CD14-positive monocyte (primary cell): ENCODE results near the gene NRG3. TPM values are rescaled to one million over a fixed set of nuclear protein-coding genes. Genes with fewer than 3 reads are reported as not detected.

Experiments
- DNase-seq, 3 donors: peaks; one replicate each; pipeline ENCODE4 v3.0.0-alpha.2; 2011 to 2022
- H2AFZ ChIP-seq: 2 replicates; pipeline ENCODE4 v1.6.0; 2012; ENCODE audit warnings: mild to moderate bottlenecking, low read depth, low read length, inconsistent platforms; ENCODE audit not compliant: insufficient read depth, poor library complexity, severe bottlenecking
- H3K27ac ChIP-seq, 2 donors: 1 replicate in 1 of 2; 2 replicates in 1 of 2; pipeline ENCODE4 v1.5.1; 2012 to 2013; ENCODE audit warnings: low read length in 2 of 2, control low read depth in 1 of 2, inconsistent platforms in 1 of 2, low read depth in 1 of 2, mild to moderate bottlenecking in 1 of 2
- H3K27me3 ChIP-seq, 2 donors: one replicate each; pipeline versions ENCODE4 v1.6.0 to v1.6.1; 2011 to 2013; ENCODE audit warnings: low read length in 2 of 2; ENCODE audit not compliant: control insufficient read depth in 2 of 2, insufficient read depth in 2 of 2
- H3K36me3 ChIP-seq, 2 donors: replicated peaks in 1 of 2; 1 replicate in 1 of 2; 2 replicates in 1 of 2; pipeline versions ENCODE4 v1.5.1 to v1.6.1; 2012 to 2013; ENCODE audit warnings: low read length in 2 of 2, control low read depth in 1 of 2, inconsistent platforms in 1 of 2, mild to moderate bottlenecking in 1 of 2; ENCODE audit not compliant: insufficient read depth in 2 of 2, control insufficient read depth in 1 of 2
- H3K4me1 ChIP-seq, 2 donors: 1 replicate in 1 of 2; 2 replicates in 1 of 2; pipeline versions ENCODE4 v1.5.1 to v1.6.1; 2012 to 2013; ENCODE audit warnings: low read length in 2 of 2, control low read depth in 1 of 2, inconsistent platforms in 1 of 2, mild to moderate bottlenecking in 1 of 2, moderate library complexity in 1 of 2; ENCODE audit not compliant: insufficient read depth in 2 of 2, control insufficient read depth in 1 of 2
- H3K4me2 ChIP-seq: replicated peaks from 2 replicates; pipeline ENCODE3; 2012; ENCODE audit warnings: low read length, moderate library complexity, mild to moderate bottlenecking; ENCODE audit not compliant: poor library complexity, severe bottlenecking; ENCODE audit errors: extremely low read depth
- H3K4me3 ChIP-seq, 3 experiments: fragments of 200-600 bp in 1 of 3; sonication (generic) in 1 of 3; replicated peaks in 1 of 3; 1 replicate in 2 of 3; 2 replicates in 1 of 3; pipeline ENCODE4 v1.5.1; 2011 to 2013; ENCODE audit warnings: low read length in 3 of 3, mild to moderate bottlenecking in 3 of 3, control low read depth in 2 of 3, low read depth in 2 of 3, inconsistent platforms in 1 of 3, moderate library complexity in 1 of 3
- H3K79me2 ChIP-seq: 2 replicates; pipeline ENCODE4 v1.6.0; 2012; ENCODE audit warnings: mild to moderate bottlenecking, control low read depth, inconsistent platforms, low read length, moderate library complexity; ENCODE audit not compliant: insufficient read depth
- H3K9ac ChIP-seq: 2 replicates; pipeline ENCODE4 v1.6.0; 2017; ENCODE audit warnings: low read length, mild to moderate bottlenecking; ENCODE audit not compliant: insufficient read depth, poor library complexity, severe bottlenecking
- H3K9me3 ChIP-seq, 2 donors: replicated peaks in 1 of 2; 1 replicate in 1 of 2; 2 replicates in 1 of 2; pipeline versions ENCODE4 v1.5.1 to v1.6.1; 2012 to 2013; ENCODE audit warnings: low read length in 2 of 2, control low read depth in 1 of 2; ENCODE audit not compliant: control insufficient read depth in 1 of 2, insufficient read depth in 1 of 2
- H4K20me1 ChIP-seq: 2 replicates; pipeline ENCODE4 v1.6.0; 2012; ENCODE audit warnings: mild to moderate bottlenecking, low read length, control low read depth, moderate library complexity; ENCODE audit not compliant: insufficient read depth
- H3K27ac Mint-ChIP-seq, 7 donors: one replicate each; pipeline ENCODE4 v1.8.0; 2020; ENCODE audit warnings: mild to moderate bottlenecking in 7 of 7, mixed read lengths in 7 of 7, moderate library complexity in 6 of 7, inconsistent platforms in 2 of 7
- H3K27me3 Mint-ChIP-seq, 3 donors: one replicate each; pipeline ENCODE4 v1.8.0; 2021 to 2022; ENCODE audit warnings: low read depth in 3 of 3, mild to moderate bottlenecking in 3 of 3, mixed read lengths in 3 of 3, moderate library complexity in 3 of 3, inconsistent platforms in 1 of 3
- H3K36me3 Mint-ChIP-seq, 2 donors: one replicate each; pipeline ENCODE4 v1.8.0; 2020; ENCODE audit warnings: mixed read lengths in 2 of 2, inconsistent platforms in 1 of 2, mild to moderate bottlenecking in 1 of 2
- H3K4me1 Mint-ChIP-seq: one replicate; pipeline ENCODE4 v1.8.0; 2020; ENCODE audit warnings: mild to moderate bottlenecking, mixed read lengths
- H3K4me3 Mint-ChIP-seq, 2 donors: one replicate each; pipeline ENCODE4 v1.8.0; 2020; ENCODE audit warnings: mild to moderate bottlenecking in 2 of 2, mixed read lengths in 2 of 2, moderate library complexity in 1 of 2
- H3K9me3 Mint-ChIP-seq, 7 donors: one replicate each; pipeline ENCODE4 v1.8.0; 2020 to 2022; ENCODE audit warnings: mixed read lengths in 7 of 7, mild to moderate bottlenecking in 6 of 7, moderate library complexity in 6 of 7, inconsistent platforms in 2 of 7
- WGBS: methylation state at CpG from one replicate; pipeline ENCODE4 v1.1.5; 2013; ENCODE audit warnings: missing lambda C conversion rate; ENCODE audit not compliant: insufficient coverage; 5-methylcytosine and 5-hydroxymethylcytosine counted together
- intact Hi-C, 2 donors: fragments of 100-400 bp; cut with micrococcal nuclease; formaldehyde crosslinking; loops; one replicate each; pipeline versions ENCODE4 v1.15.0 to v1.15.1; 2023
- polyA plus RNA-seq, 3 donors: library from polyadenylated mRNA; depleted of rRNA in 1 of 3; unstranded in 2 of 3; stranded (reverse) in 1 of 3; fragments of 300-500 nt in 2 of 3; fragments of >200 nt in 1 of 3; fragmentation: Illumina TruSeq in 2 of 3; gene quantifications; 1 replicate in 2 of 3; 2 replicates in 1 of 3; pipeline ENCODE4 v1.2.3, GENCODE V29; 2012 to 2021
- TF ChIP-seq, protein P1 (sequence below): fragments of 200-600 bp; IDR thresholded peaks from one replicate; pipeline ENCODE4 v1.8.0; 2022; ENCODE audit warnings: antibody characterized with exemption, mild to moderate bottlenecking

Gene NRG3
- polyA plus RNA-seq, 3 donors: not detected

DNA sequence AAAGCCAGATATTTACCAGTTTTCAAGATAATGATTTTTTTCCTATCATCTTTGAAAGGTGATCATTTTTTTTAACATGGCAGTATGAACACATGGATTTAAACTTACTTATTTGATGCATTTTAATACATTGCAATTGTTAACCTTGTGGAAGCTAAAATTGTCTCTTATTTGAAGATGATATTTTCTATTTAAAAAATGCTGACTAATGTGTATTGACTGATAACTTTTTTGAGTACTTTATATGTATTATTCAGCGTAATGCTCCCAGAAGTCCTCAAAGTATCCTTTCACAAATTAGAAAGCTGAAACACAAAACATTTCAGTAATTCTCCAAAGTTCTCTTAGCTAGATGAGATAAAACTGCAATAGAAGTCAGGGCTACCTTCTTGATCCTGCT, 677.3 kb downstream of the NRG3 start:
- Histone ChIP-seq H3K36me3 (no peaks in the 10 kb centered on the region), H4K20me1 (no peaks in the 10 kb centered on the region), H3K4me1 (no peaks in the 10 kb centered on the region), H3K9ac (no peak overlapping the region), H3K27ac (no peak overlapping the region), H3K27me3 (no peaks in the 10 kb centered on the region), H3K79me2 (no peaks in the 10 kb centered on the region), H3K4me2 (no peak overlapping the region), H2AFZ (no peak overlapping the region), H3K9me3 (no peaks in the 10 kb centered on the region), H3K4me3 (no peak overlapping the region)
- H3K4me3 Mint-ChIP-seq: no peak overlapping the region
- DNase-seq: no peak
- TF ChIP-seq, protein P1, sequence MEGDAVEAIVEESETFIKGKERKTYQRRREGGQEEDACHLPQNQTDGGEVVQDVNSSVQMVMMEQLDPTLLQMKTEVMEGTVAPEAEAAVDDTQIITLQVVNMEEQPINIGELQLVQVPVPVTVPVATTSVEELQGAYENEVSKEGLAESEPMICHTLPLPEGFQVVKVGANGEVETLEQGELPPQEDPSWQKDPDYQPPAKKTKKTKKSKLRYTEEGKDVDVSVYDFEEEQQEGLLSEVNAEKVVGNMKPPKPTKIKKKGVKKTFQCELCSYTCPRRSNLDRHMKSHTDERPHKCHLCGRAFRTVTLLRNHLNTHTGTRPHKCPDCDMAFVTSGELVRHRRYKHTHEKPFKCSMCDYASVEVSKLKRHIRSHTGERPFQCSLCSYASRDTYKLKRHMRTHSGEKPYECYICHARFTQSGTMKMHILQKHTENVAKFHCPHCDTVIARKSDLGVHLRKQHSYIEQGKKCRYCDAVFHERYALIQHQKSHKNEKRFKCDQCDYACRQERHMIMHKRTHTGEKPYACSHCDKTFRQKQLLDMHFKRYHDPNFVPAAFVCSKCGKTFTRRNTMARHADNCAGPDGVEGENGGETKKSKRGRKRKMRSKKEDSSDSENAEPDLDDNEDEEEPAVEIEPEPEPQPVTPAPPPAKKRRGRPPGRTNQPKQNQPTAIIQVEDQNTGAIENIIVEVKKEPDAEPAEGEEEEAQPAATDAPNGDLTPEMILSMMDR: no peak
- intact Hi-C loops: no loop called here
- no peaks in the 10 kb centered on the region for H3K36me3 Mint-ChIP-seq
- no peaks in the 10 kb centered on the region for H3K27me3 Mint-ChIP-seq
- no peaks in the 10 kb centered on the region for H3K4me1 Mint-ChIP-seq
- H3K9me3 Mint-ChIP-seq: peaks cover 0 to 4% (median 0%) of the 10 kb centered on the region in 7 donors
- WGBS: no CpG with 5 or more reads among the region's 1 CpG
- no peak overlapping the region for H3K27ac Mint-ChIP-seq

DNA sequence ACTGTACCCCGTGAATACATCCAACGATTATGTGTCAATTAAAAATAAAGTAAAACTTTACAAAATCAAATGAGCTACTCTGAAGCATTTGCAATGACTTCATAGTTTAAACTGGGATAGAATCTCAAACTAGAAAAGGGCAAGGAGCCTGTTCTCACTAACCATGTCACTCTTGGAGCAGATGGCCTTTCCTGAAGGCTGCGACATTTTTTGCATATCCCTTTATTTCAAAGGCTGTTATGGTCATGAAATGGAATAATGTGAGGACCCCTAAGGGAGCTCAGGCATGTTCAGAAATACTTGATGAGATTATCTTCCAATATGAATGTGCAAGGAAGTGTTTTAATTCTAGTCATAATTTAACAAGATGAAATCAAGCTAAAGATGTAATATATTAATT, 679.4 kb downstream of the NRG3 start:
- no CpG with 5 or more reads among the region's 3 CpGs for WGBS
- Mint-ChIP-seq H3K27me3 (no peaks in the 10 kb centered on the region), H3K36me3 (no peaks in the 10 kb centered on the region), H3K9me3 (peaks cover 0 to 4% (median 0%) of the 10 kb centered on the region in 7 donors), H3K4me3 (no peak overlapping the region), H3K27ac (no peak overlapping the region), H3K4me1 (no peaks in the 10 kb centered on the region)
- H3K4me2 ChIP-seq: no peak overlapping the region
- no peaks in the 10 kb centered on the region for H4K20me1 ChIP-seq
- H3K9me3 ChIP-seq: no peaks in the 10 kb centered on the region
- no peak for DNase-seq
- H3K27ac ChIP-seq: no peak overlapping the region
- H3K4me3 ChIP-seq: no peak overlapping the region
- intact Hi-C loops: no loop called here
- TF ChIP-seq, protein P1: no peak
- no peaks in the 10 kb centered on the region for H3K27me3 ChIP-seq
- H2AFZ ChIP-seq: no peak overlapping the region
- H3K9ac ChIP-seq: no peak overlapping the region
- no peaks in the 10 kb centered on the region for H3K4me1 ChIP-seq
- H3K79me2 ChIP-seq: no peaks in the 10 kb centered on the region
- H3K36me3 ChIP-seq: no peaks in the 10 kb centered on the region
